ENCODE data around the gene G0S2. TPM values are rescaled to one million over a fixed set of nuclear protein-coding genes. Genes with fewer than 3 reads are reported as not detected.

The G0S2 gene
- total RNA-seq, 2 donors from 2014 or later: 13.3 to 46.4 TPM

GRCh38 chr1:209686322-209686721, 11.1 kb downstream of the G0S2 start:
- Histone ChIP-seq H3K27ac (no peak overlapping the region), H3K9me3 (no peaks in the 10 kb centered on the region), H3K4me1 (replicated peaks) (no peaks in the 10 kb centered on the region), H3K4me3 (no peak overlapping the region), H3K27me3 (replicated peaks; ENCODE audit: insufficient read depth) (no peaks in the 10 kb centered on the region), H3K36me3 (no peaks in the 10 kb centered on the region)
- WGBS: 67% methylated on average over 4 of the region's 4 CpGs
- TF ChIP-seq POLR2A (IDR thresholded peaks at IDR 0.05) (no peak), POLR2AphosphoS5 (IDR thresholded peaks at IDR 0.05) (no peak), CTCF (IDR thresholded peaks at IDR 0.05) (no peak)
- DNase-seq (ENCODE audit: low spot score): no peak
- intact Hi-C loops (cut with DNase I): no loop called here

DNA sequence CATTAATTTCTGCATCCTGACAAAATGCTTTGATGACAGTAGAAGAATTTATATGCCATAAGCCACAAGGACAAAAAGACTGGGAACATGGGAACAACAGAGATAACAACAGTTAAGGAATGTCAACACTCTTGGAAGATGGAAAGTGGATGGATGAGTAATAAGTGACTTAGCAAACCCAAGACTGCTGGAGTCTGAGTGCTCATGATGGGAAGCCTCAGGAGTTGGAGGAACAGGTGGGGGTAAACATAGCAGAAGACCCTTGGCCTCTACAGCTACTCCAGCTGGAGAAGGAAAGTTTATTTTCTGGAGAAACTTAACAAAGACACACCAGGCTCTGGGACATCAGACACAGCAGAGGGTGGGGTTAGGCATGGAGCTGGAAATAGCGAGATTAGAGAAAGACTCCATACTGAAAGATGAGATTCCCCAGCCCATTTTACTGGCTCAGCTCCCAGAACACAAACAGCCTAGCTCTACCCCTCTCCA, 13.6 kb downstream of the G0S2 start:
- TF ChIP-seq CTCF (IDR thresholded peaks at IDR 0.05) (no peak), POLR2A (IDR thresholded peaks at IDR 0.05) (no peak), POLR2AphosphoS5 (IDR thresholded peaks at IDR 0.05) (no peak)
- no peak overlapping the region for H3K4me3 ChIP-seq
- WGBS: 55% methylated on average over 1 of the region's 1 CpG
- H3K27me3 ChIP-seq (replicated peaks; ENCODE audit: insufficient read depth): no peaks in the 10 kb centered on the region
- DNase-seq (ENCODE audit: low spot score): no peak
- H3K9me3 ChIP-seq: no peaks in the 10 kb centered on the region
- H3K4me1 ChIP-seq (replicated peaks): no peaks in the 10 kb centered on the region
- intact Hi-C loops (cut with DNase I): no loop called here
- no peak overlapping the region for H3K27ac ChIP-seq
- H3K36me3 ChIP-seq: no peaks in the 10 kb centered on the region

DNA sequence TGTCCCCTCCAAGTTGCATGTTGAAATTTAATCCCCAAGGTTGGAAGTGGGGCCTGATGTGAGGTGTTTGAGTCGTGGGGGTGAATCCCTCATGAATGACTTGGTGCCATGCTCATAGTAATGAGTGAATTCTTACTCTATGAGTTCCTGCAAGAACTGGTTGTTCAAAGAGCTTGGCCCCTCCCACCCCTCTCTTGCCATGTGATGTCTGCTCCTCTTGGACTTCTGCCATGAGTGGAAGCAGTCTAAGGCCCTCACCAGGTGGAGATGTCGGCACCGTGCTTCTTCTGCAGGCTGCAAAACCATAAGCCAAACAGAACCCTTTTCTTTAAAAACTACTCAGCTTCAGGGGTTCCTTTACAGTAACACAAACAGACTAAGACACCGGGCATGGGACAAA, 14.3 kb downstream of the G0S2 start:
- Histone ChIP-seq H3K9me3 (no peaks in the 10 kb centered on the region), H3K4me3 (no peak overlapping the region), H3K27me3 (replicated peaks; ENCODE audit: insufficient read depth) (no peaks in the 10 kb centered on the region), H3K4me1 (replicated peaks) (no peaks in the 10 kb centered on the region), H3K27ac (no peak overlapping the region), H3K36me3 (no peaks in the 10 kb centered on the region)
- intact Hi-C loops (cut with DNase I): no loop called here
- WGBS: 79% methylated on average over 4 of the region's 4 CpGs
- TF ChIP-seq CTCF (IDR thresholded peaks at IDR 0.05): no peak
- TF ChIP-seq POLR2AphosphoS5 (IDR thresholded peaks at IDR 0.05): no peak
- no peak for TF ChIP-seq POLR2A (IDR thresholded peaks at IDR 0.05)
- no peak for DNase-seq (ENCODE audit: low spot score)

DNA sequence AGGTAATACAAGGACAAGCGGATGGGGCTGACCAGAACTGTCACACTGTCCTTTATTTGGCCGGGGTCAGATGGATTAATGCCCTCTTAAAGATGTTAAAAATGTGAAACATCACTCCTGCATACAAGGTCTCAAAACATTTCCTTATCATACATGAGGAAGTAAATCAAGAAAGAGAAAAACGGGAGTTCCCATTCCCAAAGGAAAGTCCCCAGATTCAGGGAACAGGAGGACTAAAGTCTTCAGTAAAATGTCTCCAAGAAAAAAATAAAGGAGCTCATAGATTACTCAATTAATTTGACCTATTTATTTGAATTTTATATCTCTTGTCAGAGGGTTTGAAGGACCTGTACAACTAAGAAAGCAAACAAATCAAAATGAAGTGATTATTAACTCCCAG, 16.0 kb downstream of the G0S2 start:
- Histone ChIP-seq H3K4me1 (replicated peaks) (no peaks in the 10 kb centered on the region), H3K27me3 (replicated peaks; ENCODE audit: insufficient read depth) (no peaks in the 10 kb centered on the region), H3K4me3 (no peak overlapping the region), H3K9me3 (no peaks in the 10 kb centered on the region), H3K36me3 (no peaks in the 10 kb centered on the region), H3K27ac (no peak overlapping the region)
- WGBS: 70% methylated on average over 3 of the region's 3 CpGs
- TF ChIP-seq POLR2AphosphoS5 (IDR thresholded peaks at IDR 0.05): no peak
- no peak for TF ChIP-seq CTCF (IDR thresholded peaks at IDR 0.05)
- intact Hi-C loops (cut with DNase I): loop anchor here (5.0 kb wide), 1 partner anchor 84 kb away; no protein-coding TSS in a partner anchor
- no peak for DNase-seq (ENCODE audit: low spot score)

GRCh38 chr1:209692296-209692695, 17.1 kb downstream of the G0S2 start:
- TF ChIP-seq CTCF (IDR thresholded peaks at IDR 0.05) (no peak), POLR2A (IDR thresholded peaks at IDR 0.05) (no peak), POLR2AphosphoS5 (IDR thresholded peaks at IDR 0.05) (no peak)
- Histone ChIP-seq H3K36me3 (no peaks in the 10 kb centered on the region), H3K9me3 (no peaks in the 10 kb centered on the region), H3K4me1 (replicated peaks) (no peaks in the 10 kb centered on the region), H3K27ac (peak overlapping the region in 1 of 2 donors; percentile 16), H3K4me3 (no peak overlapping the region), H3K27me3 (replicated peaks; ENCODE audit: insufficient read depth) (no peaks in the 10 kb centered on the region)
- intact Hi-C loops (cut with DNase I): loop anchor here (2.0 to 5.0 kb wide), 3 partner anchors 55 to 115 kb away; no protein-coding TSS in a partner anchor
- 54% methylated on average over 4 of the region's 4 CpGs for WGBS
- DNase-seq (ENCODE audit: low spot score): no peak

All from prostate gland (tissue), 2 donors.